ENCODE measurements around the gene STX16.
"Not testable (repeated sequence)": the region's sequence is repeated elsewhere in the genome, so short reads cannot be mapped to it uniquely, and the experiment has no call there.

STX16 gene

GRCh38 chr20:58726156-58726555 lies 75.1 kb downstream of the STX16 start:
- not testable (repeated sequence) for H3K36me3 Mint-ChIP-seq (ENCODE audit: low read depth); DNase-seq; H3K4me3 Mint-ChIP-seq; H3K27ac Mint-ChIP-seq; H3K9me3 Mint-ChIP-seq; H3K4me1 Mint-ChIP-seq (ENCODE audit: low read depth)
- peaks cover 53% of the 10 kb centered on the region for H3K27me3 Mint-ChIP-seq
